Thyroid gland (tissue), 4 donors: ENCODE measurements around the gene ATL1. TPM values are rescaled to one million over a fixed set of nuclear protein-coding genes. Genes with fewer than 3 reads are reported as not detected.
"Not testable (repeated sequence)": the region's sequence is repeated elsewhere in the genome, so short reads cannot be mapped to it uniquely, and the experiment has no call there.

ENCODE experiments used
- DNase-seq, 2 donors: peaks; one replicate each; pipeline ENCODE4 v3.0.0-alpha.2; 2019
- H3K27ac ChIP-seq, 3 donors: fragments of 200-600 bp; sonication (generic); 1 replicate in 2 of 3; 2 replicates in 1 of 3; pipeline ENCODE4 v1.5.1; 2016 to 2019; ENCODE audit warnings: mild to moderate bottlenecking in 1 of 3, moderate library complexity in 1 of 3
- H3K27me3 ChIP-seq: fragments of 200-600 bp; sonication (generic); one replicate; pipeline ENCODE4 v1.5.1; 2019
- H3K36me3 ChIP-seq, 2 donors: fragments of 200-600 bp; sonication (generic); one replicate each; pipeline ENCODE4 v1.5.1; 2016 to 2019
- H3K4me1 ChIP-seq, 2 donors: fragments of 200-600 bp; sonication (generic); one replicate each; pipeline ENCODE4 v1.5.1; 2017 to 2019
- H3K4me3 ChIP-seq, 3 donors: fragments of 200-600 bp; sonication (generic); replicated peaks in 1 of 3; 1 replicate in 2 of 3; 2 replicates in 1 of 3; pipeline ENCODE4 v1.5.1; 2016; ENCODE audit warnings: mild to moderate bottlenecking in 1 of 3
- H3K9me3 ChIP-seq: fragments of 200-600 bp; sonication (generic); one replicate; pipeline ENCODE4 v1.5.1; 2017
- POLR2A ChIP-seq, 2 donors: fragments of 450-650 bp; IDR thresholded peaks; one replicate each; pipeline ENCODE4 v1.6.1; 2017; ENCODE audit warnings: antibody characterized with exemption in 2 of 2, mild to moderate bottlenecking in 2 of 2, moderate library complexity in 1 of 2
- WGBS, 2 donors: methylation state at CpG; one replicate each; pipeline ENCODE4 v1.1.5; 2017; 5-methylcytosine and 5-hydroxymethylcytosine counted together
- intact Hi-C: fragments of 100-400 bp; cut with DNase I; formaldehyde crosslinking; loops from one replicate; pipeline ENCODE4 v1.15.1; 2023
- total RNA-seq, 4 donors: library from RNA; depleted of rRNA; stranded (reverse); fragments of >200 nt; gene quantifications; one replicate each; pipeline ENCODE4 v1.2.3, GENCODE V29; 2016
- TF ChIP-seq, protein P1 (sequence below), 6 experiments: fragments of 200-600 bp in 3 of 6; fragments of 450-650 bp in 3 of 6; sonication (generic) in 3 of 6; IDR thresholded peaks; one replicate each; pipeline ENCODE4 v1.5.1; 2016 to 2019; ENCODE audit warnings: antibody characterized with exemption in 6 of 6, mild to moderate bottlenecking in 2 of 6, inconsistent platforms in 1 of 6, moderate library complexity in 1 of 6

Gene ATL1
- total RNA-seq, 4 donors from 2014 or later = 2.1 to 5.4 (median 4.6) TPM

DNA sequence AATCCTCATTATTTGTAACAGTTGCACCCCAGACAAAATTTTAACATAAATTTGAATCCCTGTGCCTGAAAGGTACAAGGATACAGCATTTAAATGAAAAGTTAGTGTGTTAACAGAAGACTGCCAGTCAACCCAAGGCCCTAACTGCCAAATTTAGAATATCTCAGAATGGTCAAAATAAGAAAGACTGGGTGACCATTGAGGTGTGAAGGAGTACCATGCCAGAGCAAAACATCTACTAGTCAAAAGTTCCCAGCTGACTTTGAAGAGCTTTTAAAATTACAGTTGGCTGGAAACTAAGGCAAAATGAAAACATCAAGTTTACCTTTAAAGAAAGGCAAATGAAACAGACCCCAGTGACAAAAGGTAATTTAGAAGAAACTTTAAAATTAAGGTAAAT is 89.7 kb downstream of the ATL1 start:
- no peak overlapping the region for H3K4me3 ChIP-seq
- peak overlapping the region; percentile 60 to 76 (median 64) for H3K27ac ChIP-seq
- peaks cover 40 to 68% of the 10 kb centered on the region in 2 donors for H3K4me1 ChIP-seq
- TF ChIP-seq, protein P1, sequence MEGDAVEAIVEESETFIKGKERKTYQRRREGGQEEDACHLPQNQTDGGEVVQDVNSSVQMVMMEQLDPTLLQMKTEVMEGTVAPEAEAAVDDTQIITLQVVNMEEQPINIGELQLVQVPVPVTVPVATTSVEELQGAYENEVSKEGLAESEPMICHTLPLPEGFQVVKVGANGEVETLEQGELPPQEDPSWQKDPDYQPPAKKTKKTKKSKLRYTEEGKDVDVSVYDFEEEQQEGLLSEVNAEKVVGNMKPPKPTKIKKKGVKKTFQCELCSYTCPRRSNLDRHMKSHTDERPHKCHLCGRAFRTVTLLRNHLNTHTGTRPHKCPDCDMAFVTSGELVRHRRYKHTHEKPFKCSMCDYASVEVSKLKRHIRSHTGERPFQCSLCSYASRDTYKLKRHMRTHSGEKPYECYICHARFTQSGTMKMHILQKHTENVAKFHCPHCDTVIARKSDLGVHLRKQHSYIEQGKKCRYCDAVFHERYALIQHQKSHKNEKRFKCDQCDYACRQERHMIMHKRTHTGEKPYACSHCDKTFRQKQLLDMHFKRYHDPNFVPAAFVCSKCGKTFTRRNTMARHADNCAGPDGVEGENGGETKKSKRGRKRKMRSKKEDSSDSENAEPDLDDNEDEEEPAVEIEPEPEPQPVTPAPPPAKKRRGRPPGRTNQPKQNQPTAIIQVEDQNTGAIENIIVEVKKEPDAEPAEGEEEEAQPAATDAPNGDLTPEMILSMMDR (IDR thresholded peaks at IDR 0.05) = no peak
- TF ChIP-seq POLR2A (IDR thresholded peaks at IDR 0.05) = no peak
- H3K9me3 ChIP-seq = no peaks in the 10 kb centered on the region
- H3K36me3 ChIP-seq = no peaks in the 10 kb centered on the region
- peak; percentile 18 to 28 for DNase-seq
- intact Hi-C loops = no loop called here
- H3K27me3 ChIP-seq = no peaks in the 10 kb centered on the region

DNA sequence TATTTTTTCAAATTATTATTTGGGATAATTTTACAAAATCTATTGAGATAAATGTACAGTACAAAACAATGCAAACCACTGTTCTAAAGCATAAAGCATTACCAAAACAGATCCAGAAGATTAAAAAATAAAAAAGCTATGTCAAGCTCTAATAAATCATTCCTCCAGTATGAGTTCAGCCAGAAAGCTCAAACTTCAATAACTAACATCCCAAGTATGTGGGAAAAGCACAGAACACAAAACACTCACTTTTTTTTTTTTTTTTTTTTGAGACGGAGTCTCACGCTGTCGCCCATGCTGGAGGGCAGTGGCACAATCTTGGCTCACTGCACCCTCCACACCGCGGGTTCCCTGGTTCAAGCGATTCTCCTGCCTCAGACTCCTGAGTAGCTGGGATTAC is 96.8 kb downstream of the ATL1 start:
- no peak for TF ChIP-seq POLR2A (IDR thresholded peaks at IDR 0.05)
- TF ChIP-seq, protein P1 (IDR thresholded peaks at IDR 0.05) = no peak
- Histone ChIP-seq H3K36me3 (no peaks in the 10 kb centered on the region), H3K9me3 (no peaks in the 10 kb centered on the region), H3K27ac (peak overlapping the region in 1 of 3 donors; percentile 82), H3K4me3 (no peak overlapping the region), H3K27me3 (no peaks in the 10 kb centered on the region), H3K4me1 (peaks cover 30 to 45% of the 10 kb centered on the region in 2 donors)
- peak in 1 of 2 donors; percentile 9 for DNase-seq
- WGBS, 2 donors = 90 to 98% methylated on average over 6 of the region's 6 CpGs
- intact Hi-C loops = no loop called here

DNA sequence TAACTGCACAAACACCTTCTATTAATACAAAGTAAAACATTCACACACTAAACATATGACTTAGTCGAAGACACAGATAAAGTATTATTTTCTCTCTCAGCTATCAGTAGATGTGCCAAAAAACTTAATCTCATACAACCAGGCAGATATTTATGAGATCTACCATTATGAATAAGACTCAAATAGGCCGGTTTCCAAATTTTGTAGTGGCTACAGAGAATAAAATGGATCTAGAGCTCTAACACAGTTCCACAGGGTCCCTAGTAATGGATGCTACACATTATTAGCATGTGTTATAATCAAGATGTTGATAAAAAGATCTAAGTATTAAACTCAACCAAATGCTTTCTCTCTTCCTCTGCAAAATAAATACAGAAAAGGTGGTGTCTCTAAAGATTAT is 97.8 kb downstream of the ATL1 start:
- no peaks in the 10 kb centered on the region for H3K9me3 ChIP-seq
- WGBS, 2 donors = 62 to 63% methylated on average over 2 of the region's 2 CpGs
- intact Hi-C loops = no loop called here
- peak overlapping the region; percentile 60 to 82 (median 77) for H3K27ac ChIP-seq
- no peak for TF ChIP-seq POLR2A (IDR thresholded peaks at IDR 0.05)
- TF ChIP-seq, protein P1 (IDR thresholded peaks at IDR 0.05) = no peak
- no peaks in the 10 kb centered on the region for H3K36me3 ChIP-seq
- no peaks in the 10 kb centered on the region for H3K27me3 ChIP-seq
- DNase-seq = no peak
- peaks cover 25 to 46% of the 10 kb centered on the region in 2 donors for H3K4me1 ChIP-seq
- H3K4me3 ChIP-seq = no peak overlapping the region

DNA sequence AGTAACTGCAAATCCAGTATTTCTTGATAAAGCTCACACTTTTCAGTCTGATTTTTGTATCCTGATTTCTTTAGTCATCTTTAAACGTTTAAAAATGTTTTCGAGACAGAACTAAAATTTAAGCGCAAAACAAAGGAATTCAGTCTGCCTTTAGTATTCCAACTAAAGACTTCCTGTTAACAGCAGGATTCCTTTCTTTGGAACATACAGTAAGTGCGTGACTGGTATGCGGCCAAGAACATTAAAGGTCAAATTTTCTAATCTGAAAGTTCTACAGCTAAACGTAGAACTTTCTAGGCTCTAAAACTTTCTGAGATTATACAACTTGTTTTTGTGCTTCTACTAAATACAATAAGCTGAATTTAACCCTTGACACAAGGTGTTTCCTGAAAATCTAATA is 98.3 kb downstream of the ATL1 start:
- TF ChIP-seq, protein P1 (IDR thresholded peaks at IDR 0.05) = no peak
- TF ChIP-seq POLR2A (IDR thresholded peaks at IDR 0.05) = no peak

DNA sequence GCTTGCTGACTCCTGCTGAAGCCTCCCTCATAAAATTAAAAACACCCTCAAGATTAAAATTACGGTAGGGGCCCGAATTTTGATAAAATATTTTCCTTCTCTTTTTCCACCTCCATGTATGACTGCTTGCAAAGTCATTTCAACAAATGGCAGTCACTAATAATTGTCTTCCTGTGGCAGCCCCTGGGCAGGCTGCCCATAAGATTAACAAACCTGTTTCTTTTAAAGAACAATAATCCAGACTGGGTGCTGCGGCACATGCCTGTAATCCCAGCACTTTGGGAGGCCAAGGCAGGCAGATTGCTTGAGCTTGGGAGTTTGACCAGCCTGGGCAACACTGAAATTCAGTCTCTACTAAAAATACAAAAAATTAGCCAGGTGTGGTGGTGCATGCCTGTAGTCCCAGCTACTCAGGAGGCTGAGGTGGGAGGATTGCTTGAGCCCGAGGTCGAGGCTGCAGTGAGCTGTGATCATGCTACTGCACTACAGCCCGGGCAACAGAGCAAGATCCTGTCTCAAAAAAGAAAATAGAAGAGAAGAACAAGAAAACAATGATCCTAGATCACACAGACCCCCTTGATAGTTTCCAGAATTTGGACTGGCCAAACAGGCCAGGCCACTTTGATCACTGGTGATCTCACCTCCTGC is 99.5 kb downstream of the ATL1 start:
- H3K36me3 ChIP-seq = peaks cover 0 to under 1% of the 10 kb centered on the region in 2 donors
- TF ChIP-seq POLR2A (IDR thresholded peaks at IDR 0.05) = no peak
- TF ChIP-seq, protein P1 (IDR thresholded peaks at IDR 0.05) = no peak
- intact Hi-C loops = no loop called here
- WGBS, 2 donors = 81 to 87% methylated on average over 6 of the region's 6 CpGs
- peak; percentile 20 to 32 for DNase-seq
- peak overlapping the region in 2 of 3 donors; percentile 77 to 82 for H3K27ac ChIP-seq
- H3K9me3 ChIP-seq = no peaks in the 10 kb centered on the region
- H3K4me1 ChIP-seq = peaks cover 28 to 55% of the 10 kb centered on the region in 2 donors
- H3K4me3 ChIP-seq = no peak overlapping the region
- H3K27me3 ChIP-seq = no peaks in the 10 kb centered on the region

More for the DNA sequence above, 98.3 kb downstream of the ATL1 start:
- WGBS, 2 donors = 23 to 38% methylated on average over 6 of the region's 6 CpGs
- peak overlapping the region; percentile 60 to 82 (median 77) for H3K27ac ChIP-seq
- peaks cover 24 to 46% of the 10 kb centered on the region in 2 donors for H3K4me1 ChIP-seq
- intact Hi-C loops = no loop called here
- peak; percentile 42 to 55 for DNase-seq
- H3K4me3 ChIP-seq = no peak overlapping the region
- no peaks in the 10 kb centered on the region for H3K36me3 ChIP-seq
- H3K9me3 ChIP-seq = no peaks in the 10 kb centered on the region
- no peaks in the 10 kb centered on the region for H3K27me3 ChIP-seq

DNA sequence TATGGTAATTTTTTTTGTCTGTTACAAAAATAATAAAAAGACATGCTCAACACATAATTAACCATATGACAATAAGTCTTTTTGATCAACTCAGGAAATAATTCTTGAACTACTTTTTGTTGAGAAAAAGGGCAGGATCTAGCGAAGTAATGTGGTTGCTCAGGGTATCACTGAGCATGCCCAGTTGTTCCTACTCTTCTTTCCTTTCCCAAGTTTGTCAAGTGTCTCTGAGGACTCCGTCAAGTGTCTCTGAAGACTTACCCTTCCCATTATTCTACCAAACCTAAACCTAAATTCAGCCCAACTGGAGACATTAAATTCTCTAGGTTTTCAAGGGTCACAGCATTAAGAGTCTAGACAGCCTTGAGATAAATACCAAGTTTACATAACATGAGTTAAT is 104.6 kb downstream of the ATL1 start:
- intact Hi-C loops, H3K4me3 ChIP-seq, DNase-seq, H3K27me3 ChIP-seq, H3K27ac ChIP-seq, H3K36me3 ChIP-seq, H3K9me3 ChIP-seq: not testable (repeated sequence)
- WGBS, 2 donors = 89 to 97% methylated on average over 2 of the region's 2 CpGs
- peaks cover 16 to 36% of the 10 kb centered on the region in 2 donors for H3K4me1 ChIP-seq

DNA sequence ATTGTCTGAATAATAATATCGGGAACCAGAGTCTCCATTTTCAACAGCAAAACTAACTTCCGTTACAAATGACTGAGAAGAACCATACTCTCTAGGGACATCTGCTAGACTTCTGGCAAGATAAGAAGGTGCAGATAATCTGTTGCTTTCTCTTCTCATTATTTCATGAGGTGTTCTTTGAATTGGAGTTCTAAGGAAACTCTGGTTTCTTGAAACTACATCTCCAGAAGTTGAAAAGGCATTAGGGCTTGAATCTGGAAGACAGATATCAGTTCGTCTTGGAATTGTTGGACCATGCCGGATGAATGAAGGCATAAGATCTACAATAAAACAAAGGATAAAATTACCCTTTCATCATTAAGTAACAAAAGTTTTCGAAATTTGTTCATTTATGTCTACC is 105.4 kb downstream of the ATL1 start:
- H3K4me3 ChIP-seq, H3K9me3 ChIP-seq, intact Hi-C loops, H3K27me3 ChIP-seq, H3K27ac ChIP-seq, H3K36me3 ChIP-seq, DNase-seq: not testable (repeated sequence)
- peaks cover 13 to 29% of the 10 kb centered on the region in 2 donors for H3K4me1 ChIP-seq
- 60 to 74% methylated on average over 5 of the region's 5 CpGs for WGBS, 2 donors
